BLaER1 treated with 17β-estradiol and CSF1 and Interleukin-3, amounts not matched to agents 10 nM and 100 nM (cell line): ENCODE measurements around the gene ZDHHC22.
"Not testable (repeated sequence)": the region's sequence is repeated elsewhere in the genome, so short reads cannot be mapped to it uniquely, and the experiment has no call there.

ENCODE experiments used
- H3K27ac ChIP-seq, 11 experiments: shearing (Covaris generic); formaldehyde crosslinking; 2 replicates each; pipeline ENCODE4 v1.8.1; 2022
- H3K27me3 ChIP-seq, 11 experiments: shearing (Covaris generic); formaldehyde crosslinking; 2 replicates each; pipeline ENCODE4 v1.8.1; 2022
- H3K36me3 ChIP-seq, 11 experiments: shearing (Covaris generic); formaldehyde crosslinking; 2 replicates each; pipeline ENCODE4 v1.8.1; 2022
- H3K4me1 ChIP-seq, 10 experiments: shearing (Covaris generic); formaldehyde crosslinking; 2 replicates each; pipeline ENCODE4 v1.8.1; 2022
- H3K4me2 ChIP-seq, 11 experiments: shearing (Covaris generic); formaldehyde crosslinking; 2 replicates each; pipeline ENCODE4 v1.8.1; 2022
- H3K4me3 ChIP-seq, 10 experiments: shearing (Covaris generic); formaldehyde crosslinking; 2 replicates each; pipeline ENCODE4 v1.8.1; 2022
- H3K9ac ChIP-seq, 11 experiments: shearing (Covaris generic); formaldehyde crosslinking; 2 replicates each; pipeline ENCODE4 v1.8.1; 2022
- H3K9me3 ChIP-seq, 11 experiments: shearing (Covaris generic); formaldehyde crosslinking; replicated peaks in 1 of 11; 2 replicates each; pipeline ENCODE4 v1.8.1; 2022
- H4K20me1 ChIP-seq, 11 experiments: shearing (Covaris generic); formaldehyde crosslinking; 2 replicates each; pipeline ENCODE4 v1.8.1; 2022
- Cebpa-rat ChIP-seq, 11 experiments: shearing (Covaris generic); IDR thresholded peaks; 2 replicates each; pipeline ENCODE4 v1.8.1; 2022

Gene ZDHHC22

GRCh38 chr14:77181603-77182437 is 40.2 kb upstream of the ZDHHC22 start, which contains the start of gene TMEM63C:
TSS of gene TMEM63C (plus strand) at chr14:77181798. CDS start at chr14:77218814, 37,016 bp downstream.
- no peaks in the 10 kb centered on the region for H3K9me3 ChIP-seq
- H3K27me3 ChIP-seq = no peaks in the 10 kb centered on the region
- no peaks in the 10 kb centered on the region for H3K36me3 ChIP-seq
- H3K9ac ChIP-seq = peak within 1 kb of the TSS; percentile 66 to 82 (median 77)
- TF ChIP-seq Cebpa-rat (IDR thresholded peaks at IDR 0.05) = no peak
- H3K4me1 ChIP-seq = peaks cover 59 to 77% (median 68%) of the 10 kb centered on the region in 10 experiments
- peak within 1 kb of the TSS; percentile 86 to 99 (median 94) for H3K4me2 ChIP-seq
- peak within 1 kb of the TSS; percentile 51 to 77 (median 62); a peak in 21 of 22 replicates for H3K27ac ChIP-seq
- no peaks in the 10 kb centered on the region for H4K20me1 ChIP-seq
- H3K4me3 ChIP-seq = peak within 1 kb of the TSS; percentile 64 to 83 (median 74)

GRCh38 chr14:77180726-77181602 is 39.4 kb upstream of the ZDHHC22 start:
- Histone ChIP-seq H3K4me2 (peak overlapping the region; percentile 86 to 99 (median 94)), H3K4me3 (peak overlapping the region; percentile 64 to 83 (median 74); a peak in 19 of 20 replicates), H3K27me3 (no peaks in the 10 kb centered on the region), H3K9ac (peak overlapping the region in 5 of 11 experiments; percentile 72 to 81 (median 75); a peak in 7 of 22 replicates), H3K36me3 (no peaks in the 10 kb centered on the region), H3K9me3 (no peaks in the 10 kb centered on the region), H3K27ac (0 out of 22 replicates have a peak overlapping the region, but pooled peaks of 1 of the 11 experiments have one; percentile 58), H4K20me1 (no peaks in the 10 kb centered on the region), H3K4me1 (peaks cover 50 to 68% (median 59%) of the 10 kb centered on the region in 10 experiments)
- TF ChIP-seq Cebpa-rat (IDR thresholded peaks at IDR 0.05) = no peak

- Histone ChIP-seq H3K27ac (no peak overlapping the region), H3K4me2 (peak overlapping the region in 3 of 11 experiments; percentile 12 to 34 (median 23); a peak in 3 of 22 replicates), H3K4me3 (no peak overlapping the region), H4K20me1 (no peaks in the 10 kb centered on the region), H3K27me3 (no peaks in the 10 kb centered on the region), H3K4me1 (peaks cover 27 to 45% (median 36%) of the 10 kb centered on the region in 10 experiments), H3K9ac (no peak overlapping the region), H3K36me3 (no peaks in the 10 kb centered on the region), H3K9me3 (no peaks in the 10 kb centered on the region)
- no peak for TF ChIP-seq Cebpa-rat (IDR thresholded peaks at IDR 0.05)
Observed at GRCh38 chr14:77178656-77179055, 37.1 kb upstream of the ZDHHC22 start.

DNA sequence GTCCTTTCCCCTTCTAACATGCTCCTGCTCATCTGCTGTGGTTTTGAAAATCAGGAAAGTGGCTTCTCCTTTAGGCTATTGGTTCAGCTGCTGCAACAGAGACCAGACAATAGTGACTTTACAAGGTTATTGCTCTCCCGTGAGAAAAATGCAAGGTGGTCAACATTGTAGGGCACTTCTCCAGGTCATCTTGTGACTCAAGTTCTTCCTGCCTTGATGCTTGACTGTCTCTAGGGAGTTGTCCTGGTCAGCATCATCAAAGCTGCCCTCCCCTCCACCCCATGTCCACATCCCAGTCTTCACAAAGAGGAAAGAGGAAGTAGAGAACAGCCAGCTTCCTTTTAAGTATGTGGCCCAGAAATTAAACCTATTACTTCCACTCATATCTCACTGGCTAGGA is 36.1 kb upstream of the ZDHHC22 start:
- peak overlapping the region; percentile 22 to 54 (median 29); a peak in 15 of 22 replicates for H3K4me2 ChIP-seq

DNA sequence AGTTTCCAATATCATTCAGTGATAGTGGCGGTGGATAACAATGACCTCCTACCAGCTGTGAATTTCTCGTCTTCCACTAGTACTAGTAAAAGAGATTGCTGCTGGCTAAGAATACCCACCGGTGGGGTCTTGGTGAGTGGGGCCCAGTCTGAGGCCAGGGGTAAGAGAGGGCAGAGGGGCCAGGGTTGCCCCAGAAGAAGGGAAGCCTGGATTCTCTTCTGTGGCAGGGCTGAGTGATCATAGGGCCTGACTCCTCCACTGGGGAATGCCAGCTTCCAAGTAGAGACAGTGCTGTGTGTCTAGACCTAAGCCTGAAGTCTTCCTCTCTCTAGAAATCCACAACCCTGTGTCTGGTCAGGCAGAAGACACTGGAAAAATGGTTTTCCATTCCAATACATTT is 34.3 kb upstream of the ZDHHC22 start:
- Histone ChIP-seq H3K27me3 (no peaks in the 10 kb centered on the region), H3K4me1 (peaks cover 8 to 18% (median 13%) of the 10 kb centered on the region in 10 experiments), H3K9ac (no peak overlapping the region), H3K27ac (no peak overlapping the region), H3K4me2 (no peak overlapping the region), H3K36me3 (no peaks in the 10 kb centered on the region), H3K4me3 (no peak overlapping the region), H4K20me1 (no peaks in the 10 kb centered on the region), H3K9me3 (peaks cover under 1 to 6% (median 4%) of the 10 kb centered on the region in 11 experiments; a peak in 19 of 22 replicates)
- TF ChIP-seq Cebpa-rat (IDR thresholded peaks at IDR 0.05) = no peak

More for the DNA sequence above, 36.1 kb upstream of the ZDHHC22 start:
- Histone ChIP-seq H3K9ac (no peak overlapping the region), H3K27ac (no peak overlapping the region), H3K4me3 (no peak overlapping the region), H3K9me3 (no peaks in the 10 kb centered on the region), H3K36me3 (no peaks in the 10 kb centered on the region), H3K27me3 (no peaks in the 10 kb centered on the region), H4K20me1 (no peaks in the 10 kb centered on the region), H3K4me1 (peaks cover 18 to 36% (median 26%) of the 10 kb centered on the region in 10 experiments)
- no peak for TF ChIP-seq Cebpa-rat (IDR thresholded peaks at IDR 0.05)

DNA sequence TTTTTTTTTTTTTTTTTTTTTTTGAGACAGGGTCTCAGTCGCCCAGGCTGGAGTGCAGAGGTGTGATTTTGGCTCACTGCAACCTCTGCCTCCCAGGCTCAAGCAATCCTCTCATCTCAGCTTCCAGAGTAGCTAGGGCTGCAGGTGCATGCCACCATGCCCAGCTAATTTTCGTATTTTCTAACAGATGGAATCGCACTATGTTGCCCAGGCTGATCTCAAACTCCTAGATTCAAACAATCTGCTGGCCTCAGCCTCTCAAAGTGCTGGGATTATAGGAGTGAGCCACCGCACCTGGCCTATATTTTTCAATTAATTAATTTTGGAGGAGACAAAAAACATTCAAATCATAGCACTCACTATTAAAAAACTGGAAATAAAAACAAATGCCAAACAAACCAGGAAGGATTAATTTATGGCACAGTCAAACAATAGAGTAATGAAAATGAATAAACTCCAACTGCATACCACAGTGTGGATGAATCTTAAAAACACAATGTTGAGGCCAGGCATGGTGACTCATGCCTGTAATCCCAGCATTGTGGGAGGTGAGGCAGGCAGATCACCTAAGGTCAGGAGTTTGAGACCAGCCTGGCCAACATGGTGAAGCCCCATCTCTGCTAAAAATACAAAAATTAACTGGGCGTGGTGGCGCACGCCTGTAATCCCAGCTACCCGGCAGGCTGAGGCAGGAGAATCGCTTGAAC is 32.5 kb upstream of the ZDHHC22 start:
- not testable (repeated sequence) for H3K9ac ChIP-seq, H3K27ac ChIP-seq, H3K36me3 ChIP-seq, H3K4me2 ChIP-seq, H4K20me1 ChIP-seq, H3K4me3 ChIP-seq, H3K27me3 ChIP-seq
- H3K9me3 ChIP-seq = peaks cover 16 to 23% (median 20%) of the 10 kb centered on the region in 11 experiments
- peaks cover 7 to 17% (median 12%) of the 10 kb centered on the region in 10 experiments; a peak in 19 of 20 replicates for H3K4me1 ChIP-seq

DNA sequence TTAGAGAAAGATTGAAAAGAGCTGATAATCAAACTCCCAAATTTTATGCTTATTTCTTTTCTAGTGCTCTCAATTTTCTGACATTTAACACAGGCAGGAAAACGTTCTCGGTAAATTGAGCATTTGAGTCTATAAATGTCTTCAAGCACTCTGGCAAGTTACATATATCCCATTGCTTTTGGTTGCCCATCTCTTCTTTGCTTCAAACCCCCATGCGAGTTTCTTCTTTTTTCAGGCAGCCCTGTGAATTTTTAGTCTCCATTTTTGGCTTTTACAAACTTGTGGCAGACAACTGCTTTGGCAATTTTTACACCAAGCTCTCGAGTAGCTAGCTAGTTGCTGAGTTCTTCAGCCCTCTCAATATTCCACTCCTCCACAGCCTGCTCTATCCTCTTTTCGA is 31.3 kb upstream of the ZDHHC22 start:
- Histone ChIP-seq H3K36me3 (no peaks in the 10 kb centered on the region), H3K9me3 (peaks cover 18 to 30% (median 22%) of the 10 kb centered on the region in 11 experiments), H3K4me1 (peaks cover 5 to 10% (median 6%) of the 10 kb centered on the region in 10 experiments; a peak in 18 of 20 replicates), H3K27me3 (no peaks in the 10 kb centered on the region), H3K4me2 (no peak overlapping the region), H3K27ac (no peak overlapping the region), H3K9ac (no peak overlapping the region), H3K4me3 (no peak overlapping the region), H4K20me1 (no peaks in the 10 kb centered on the region)
- TF ChIP-seq Cebpa-rat (IDR thresholded peaks at IDR 0.05) = no peak

GRCh38 chr14:77170045-77170444 is 28.5 kb upstream of the ZDHHC22 start:
- no peak for TF ChIP-seq Cebpa-rat (IDR thresholded peaks at IDR 0.05)
- H3K9me3 ChIP-seq = peaks cover 18 to 30% (median 22%) of the 10 kb centered on the region in 11 experiments
- H4K20me1 ChIP-seq = no peaks in the 10 kb centered on the region
- no peak overlapping the region for H3K27ac ChIP-seq
- H3K4me2 ChIP-seq = no peak overlapping the region
- H3K4me1 ChIP-seq = no peaks in the 10 kb centered on the region
- H3K36me3 ChIP-seq = no peaks in the 10 kb centered on the region
- no peak overlapping the region for H3K9ac ChIP-seq
- no peaks in the 10 kb centered on the region for H3K27me3 ChIP-seq
- no peak overlapping the region; a peak in 1 of 20 replicates for H3K4me3 ChIP-seq
